Fibroblast of lung (primary cell): Measurements from ENCODE around the gene HMGB3. TPM values are rescaled to one million over a fixed set of nuclear protein-coding genes. Genes with fewer than 3 reads are reported as not detected.

Source experiments
- DNase-seq, 2 donors: peaks; one replicate each; pipeline versions ENCODE4 v3.0.0 to v3.0.0-alpha.2; 2010; ENCODE audit warnings: low read depth in 2 of 2
- H2AFZ ChIP-seq: 2 replicates; pipeline ENCODE4 v1.5.1; 2012; ENCODE audit warnings: low read length, control low read depth, inconsistent platforms
- H3K27ac ChIP-seq: 2 replicates; pipeline ENCODE4 v1.5.1; 2011; ENCODE audit warnings: low read length, control low read depth; ENCODE audit not compliant: insufficient read depth
- H3K27me3 ChIP-seq: 2 replicates; pipeline ENCODE4 v1.5.1; 2011; ENCODE audit warnings: mild to moderate bottlenecking, low read length; ENCODE audit not compliant: control insufficient read depth, insufficient read depth
- H3K36me3 ChIP-seq: 2 replicates; pipeline ENCODE4 v1.5.1; 2011; ENCODE audit warnings: low read length; ENCODE audit not compliant: control insufficient read depth, insufficient read depth
- H3K4me1 ChIP-seq: 2 replicates; pipeline ENCODE4 v1.5.1; 2011; ENCODE audit warnings: low read length; ENCODE audit not compliant: control insufficient read depth, insufficient read depth; ENCODE audit errors: extremely low read depth
- H3K4me2 ChIP-seq: 2 replicates; pipeline ENCODE4 v1.5.1; 2011; ENCODE audit warnings: low read length, control low read depth; ENCODE audit not compliant: insufficient read depth; ENCODE audit errors: extremely low read depth
- H3K4me3 ChIP-seq, 4 experiments: fragments of 200-600 bp in 1 of 4; sonication (generic) in 1 of 4; replicated peaks in 1 of 4; 2 replicates each; pipeline ENCODE4 v1.5.1; 2011 to 2016; ENCODE audit warnings: low read length in 4 of 4, low read depth in 3 of 4, mild to moderate bottlenecking in 3 of 4, control low read depth in 2 of 4, inconsistent platforms in 1 of 4, mixed read lengths in 1 of 4; ENCODE audit not compliant: insufficient read depth in 1 of 4; ENCODE audit errors: control extremely low read depth in 1 of 4
- H3K79me2 ChIP-seq: 2 replicates; pipeline ENCODE4 v1.5.1; 2012; ENCODE audit warnings: mild to moderate bottlenecking, low read length, inconsistent platforms; ENCODE audit not compliant: control insufficient read depth, insufficient read depth
- H3K9ac ChIP-seq: 2 replicates; pipeline ENCODE4 v1.5.1; 2011; ENCODE audit warnings: mild to moderate bottlenecking, low read length, control low read depth; ENCODE audit not compliant: insufficient read depth
- H3K9me3 ChIP-seq: 2 replicates; pipeline ENCODE4 v1.5.1; 2012; ENCODE audit warnings: low read depth, low read length; ENCODE audit not compliant: control insufficient read depth, insufficient read depth
- H4K20me1 ChIP-seq: 2 replicates; pipeline ENCODE4 v1.5.1; 2011; ENCODE audit warnings: low read length; ENCODE audit not compliant: control insufficient read depth, insufficient read depth; ENCODE audit errors: extremely low read depth
- EZH2 ChIP-seq: IDR thresholded peaks from 2 replicates; pipeline ENCODE4 v1.5.1; 2012; ENCODE audit warnings: low read length, control low read depth, mild to moderate bottlenecking; ENCODE audit errors: missing control alignments
- polyA plus RNA-seq, 2 donors: library from polyadenylated mRNA; depleted of rRNA in 1 of 2; stranded (reverse) in 1 of 2; unstranded in 1 of 2; fragments of >200 nt; gene quantifications; 2 replicates each; pipeline ENCODE4 v1.2.1, GENCODE V29; 2011 to 2012; ENCODE audit warnings: missing spikeins in 1 of 2
- total RNA-seq: library from RNA; depleted of rRNA; stranded (reverse); fragments of >200 nt; gene quantifications from 2 replicates; pipeline ENCODE4 v1.2.1, GENCODE V29; 2014
- TF ChIP-seq, protein P1 (sequence below), 2 donors: IDR thresholded peaks in 1 of 2; conservative IDR thresholded peaks in 1 of 2; 1 replicate in 1 of 2; 2 replicates in 1 of 2; pipeline ENCODE4 v1.5.1; 2011 to 2012; ENCODE audit warnings: low read length in 2 of 2, control low read depth in 1 of 2, inconsistent platforms in 1 of 2, low read depth in 1 of 2, mild to moderate bottlenecking in 1 of 2

Gene HMGB3
- total and polyA plus RNA-seq, 2 donors (not counting 1 experiment from before 2014, with no cell fraction given) = 8.8 to 14.5 TPM

DNA sequence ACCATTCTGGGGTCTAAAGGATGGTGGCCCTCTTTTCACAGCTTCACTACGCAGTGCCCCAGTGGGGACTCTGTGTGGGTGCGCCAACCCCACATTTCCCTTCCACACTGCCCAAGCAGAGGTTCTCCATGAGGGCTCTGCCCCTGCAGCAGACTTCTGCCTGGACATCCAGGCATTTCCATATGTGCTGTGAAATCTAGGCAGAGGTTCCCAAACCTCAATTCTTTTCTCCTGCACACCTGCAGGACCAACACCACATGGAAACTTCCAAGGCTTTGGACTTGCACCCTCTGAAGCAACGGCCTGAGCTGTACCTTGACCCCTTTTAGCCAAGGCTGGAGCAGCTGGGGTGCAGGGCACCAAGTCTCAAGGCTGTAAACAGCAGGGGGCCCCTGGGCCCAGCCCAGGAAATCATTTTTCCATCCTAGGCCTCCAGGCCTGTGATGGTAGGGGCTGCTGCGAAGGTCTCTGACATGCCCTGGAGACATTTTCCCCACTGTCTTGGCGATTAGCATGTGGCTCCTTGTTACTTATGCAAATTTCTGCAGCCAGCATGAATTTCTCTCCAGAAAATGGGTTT, 30.1 kb downstream of the HMGB3 start:
- no peak overlapping the region for H2AFZ ChIP-seq
- H3K27me3 ChIP-seq = no peaks in the 10 kb centered on the region
- no peaks in the 10 kb centered on the region for H3K36me3 ChIP-seq
- no peak overlapping the region for H3K9ac ChIP-seq
- H4K20me1 ChIP-seq = no peaks in the 10 kb centered on the region
- no peak overlapping the region for H3K4me2 ChIP-seq
- H3K27ac ChIP-seq = no peak overlapping the region
- DNase-seq = no peak
- no peak for TF ChIP-seq EZH2
- TF ChIP-seq, protein P1, sequence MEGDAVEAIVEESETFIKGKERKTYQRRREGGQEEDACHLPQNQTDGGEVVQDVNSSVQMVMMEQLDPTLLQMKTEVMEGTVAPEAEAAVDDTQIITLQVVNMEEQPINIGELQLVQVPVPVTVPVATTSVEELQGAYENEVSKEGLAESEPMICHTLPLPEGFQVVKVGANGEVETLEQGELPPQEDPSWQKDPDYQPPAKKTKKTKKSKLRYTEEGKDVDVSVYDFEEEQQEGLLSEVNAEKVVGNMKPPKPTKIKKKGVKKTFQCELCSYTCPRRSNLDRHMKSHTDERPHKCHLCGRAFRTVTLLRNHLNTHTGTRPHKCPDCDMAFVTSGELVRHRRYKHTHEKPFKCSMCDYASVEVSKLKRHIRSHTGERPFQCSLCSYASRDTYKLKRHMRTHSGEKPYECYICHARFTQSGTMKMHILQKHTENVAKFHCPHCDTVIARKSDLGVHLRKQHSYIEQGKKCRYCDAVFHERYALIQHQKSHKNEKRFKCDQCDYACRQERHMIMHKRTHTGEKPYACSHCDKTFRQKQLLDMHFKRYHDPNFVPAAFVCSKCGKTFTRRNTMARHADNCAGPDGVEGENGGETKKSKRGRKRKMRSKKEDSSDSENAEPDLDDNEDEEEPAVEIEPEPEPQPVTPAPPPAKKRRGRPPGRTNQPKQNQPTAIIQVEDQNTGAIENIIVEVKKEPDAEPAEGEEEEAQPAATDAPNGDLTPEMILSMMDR (conservative IDR thresholded peaks at IDR 0.05 in 1 of 2, IDR thresholded peaks at IDR 0.05 in 1 of 2; ENCODE audit: low read depth in 1 of 2, low read length in 2 of 2) = no peak
- no peaks in the 10 kb centered on the region for H3K9me3 ChIP-seq
- H3K4me1 ChIP-seq = no peaks in the 10 kb centered on the region
- no peaks in the 10 kb centered on the region for H3K79me2 ChIP-seq
- H3K4me3 ChIP-seq = no peak overlapping the region

- Histone ChIP-seq H3K27me3 (no peaks in the 10 kb centered on the region), H4K20me1 (no peaks in the 10 kb centered on the region), H3K9ac (no peak overlapping the region), H2AFZ (no peak overlapping the region), H3K79me2 (no peaks in the 10 kb centered on the region), H3K4me3 (no peak overlapping the region), H3K27ac (no peak overlapping the region), H3K36me3 (no peaks in the 10 kb centered on the region), H3K4me1 (no peaks in the 10 kb centered on the region), H3K4me2 (no peak overlapping the region), H3K9me3 (no peaks in the 10 kb centered on the region)
- no peak for DNase-seq
- TF ChIP-seq EZH2 = no peak
- TF ChIP-seq, protein P1 (conservative IDR thresholded peaks at IDR 0.05 in 1 of 2, IDR thresholded peaks at IDR 0.05 in 1 of 2; ENCODE audit: low read depth in 1 of 2, low read length in 2 of 2) = no peak
These were observed 32.5 kb downstream of the HMGB3 start for GRCh38 chrX:151015684-151016083.

- no peaks in the 10 kb centered on the region for H3K79me2 ChIP-seq
- no peaks in the 10 kb centered on the region for H4K20me1 ChIP-seq
- no peaks in the 10 kb centered on the region for H3K9me3 ChIP-seq
- no peak overlapping the region for H3K9ac ChIP-seq
- no peaks in the 10 kb centered on the region for H3K4me1 ChIP-seq
- H3K27ac ChIP-seq = no peak overlapping the region
- no peak overlapping the region for H3K4me2 ChIP-seq
- peak; percentile 18 to 41 for DNase-seq
- no peaks in the 10 kb centered on the region for H3K27me3 ChIP-seq
- H3K36me3 ChIP-seq = no peaks in the 10 kb centered on the region
- H2AFZ ChIP-seq = no peak overlapping the region
- no peak for TF ChIP-seq EZH2
- TF ChIP-seq, protein P1 (conservative IDR thresholded peaks at IDR 0.05 in 1 of 2, IDR thresholded peaks at IDR 0.05 in 1 of 2; ENCODE audit: low read depth in 1 of 2, low read length in 2 of 2) = no peak
- H3K4me3 ChIP-seq = no peak overlapping the region
These were observed 36.7 kb downstream of the HMGB3 start for GRCh38 chrX:151019856-151020255.
